Activated CD8-positive, alpha-beta memory T cell treated with anti-CD3 and anti-CD28 coated beads, Interleukin-2, amount 50 U/mL, for 1 hour (primary cell): ENCODE data around the gene ABO.
"Not testable (repeated sequence)": the region's sequence is repeated elsewhere in the genome, so short reads cannot be mapped to it uniquely, and the experiment has no call there.

Experiments used
- DNase-seq: peaks from one replicate; pipeline ENCODE4 v3.0.0-alpha.2; 2020; ENCODE audit errors: extremely low read depth

Gene ABO

DNA sequence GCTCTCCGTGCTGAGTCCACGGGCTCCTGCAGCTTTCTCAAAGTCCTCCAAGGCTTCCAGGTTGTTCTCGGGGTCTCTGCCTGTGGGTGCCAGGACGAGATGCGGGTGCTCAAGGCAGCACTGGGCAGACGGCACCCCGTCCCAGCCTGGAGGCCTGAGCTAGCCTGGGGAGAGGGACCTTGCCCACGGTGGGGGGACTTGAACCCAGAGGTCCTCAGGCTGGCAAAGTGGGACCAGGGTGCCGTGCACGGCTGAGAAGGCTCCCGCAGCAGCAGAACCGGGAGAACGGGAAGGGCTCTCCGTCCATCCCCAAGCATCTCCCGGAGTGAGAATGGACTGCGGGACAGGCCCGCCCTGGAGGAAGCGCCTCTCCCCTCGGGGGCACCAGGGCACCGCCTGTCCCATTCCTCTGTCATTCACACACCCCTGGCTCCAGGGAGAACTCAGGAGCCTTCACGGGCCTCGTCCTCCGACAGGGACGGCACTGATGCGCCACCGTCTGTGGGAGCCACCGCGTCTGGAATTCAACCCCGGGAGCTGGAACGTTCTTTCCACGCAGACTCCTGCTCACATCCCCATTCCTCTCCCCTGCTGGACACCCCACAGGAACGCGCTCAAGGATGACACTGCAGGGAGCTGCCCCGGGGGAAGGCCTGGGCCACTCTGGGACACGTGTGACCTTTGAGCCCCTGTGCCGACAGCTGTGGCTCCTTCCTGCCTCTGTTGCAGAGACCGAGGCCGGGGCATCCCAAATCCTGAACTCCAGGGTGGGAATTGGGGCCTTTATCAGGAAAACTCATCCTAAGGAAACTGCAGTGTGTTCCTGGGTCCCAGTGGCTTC lies 49.6 kb downstream of the ABO start:
- no peak for DNase-seq

DNA sequence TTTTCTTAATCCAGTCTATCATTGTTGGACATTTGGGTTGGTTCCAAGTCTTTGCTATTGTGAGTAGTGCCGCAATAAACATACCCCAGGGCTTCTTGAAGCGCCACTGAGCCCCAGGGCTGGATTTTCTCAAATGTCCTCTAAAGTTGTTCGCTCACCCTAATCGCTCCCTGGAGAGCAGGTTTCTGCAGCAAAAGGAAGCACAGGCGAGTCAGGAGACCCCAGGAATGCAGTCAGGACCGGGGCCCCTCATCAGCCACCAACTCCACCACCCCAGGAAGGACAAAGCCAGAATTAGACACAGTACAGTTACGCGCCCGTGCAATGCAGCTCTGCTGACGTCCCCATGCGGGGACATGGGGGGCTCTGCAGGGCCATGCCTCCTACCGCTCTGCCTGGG lies 50.2 kb downstream of the ABO start:
- no peak for DNase-seq

GRCh38 chr9:133223159-133223756 lies 51.7 kb downstream of the ABO start:
- not testable (repeated sequence) for DNase-seq

DNA sequence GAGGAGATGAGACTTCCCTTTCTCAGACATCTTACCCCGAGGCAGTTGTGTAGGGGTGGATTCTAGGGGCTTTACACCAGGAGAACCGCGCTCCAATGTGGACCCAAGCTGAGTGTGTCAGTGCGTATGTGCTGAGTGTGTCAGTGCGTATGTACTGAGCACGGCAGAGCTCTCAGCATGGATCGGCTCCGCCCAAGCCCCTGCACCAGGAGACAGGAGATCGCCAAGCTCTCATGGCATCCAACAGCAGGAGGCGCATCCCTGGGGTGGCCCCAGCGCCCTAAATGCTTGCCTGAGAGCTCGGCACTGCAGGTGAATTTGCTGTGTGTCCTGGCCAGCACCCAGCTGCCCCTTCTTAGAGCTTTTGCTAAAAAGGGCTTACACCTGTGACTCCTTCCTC lies 53.0 kb downstream of the ABO start:
- not testable (repeated sequence) for DNase-seq

DNA sequence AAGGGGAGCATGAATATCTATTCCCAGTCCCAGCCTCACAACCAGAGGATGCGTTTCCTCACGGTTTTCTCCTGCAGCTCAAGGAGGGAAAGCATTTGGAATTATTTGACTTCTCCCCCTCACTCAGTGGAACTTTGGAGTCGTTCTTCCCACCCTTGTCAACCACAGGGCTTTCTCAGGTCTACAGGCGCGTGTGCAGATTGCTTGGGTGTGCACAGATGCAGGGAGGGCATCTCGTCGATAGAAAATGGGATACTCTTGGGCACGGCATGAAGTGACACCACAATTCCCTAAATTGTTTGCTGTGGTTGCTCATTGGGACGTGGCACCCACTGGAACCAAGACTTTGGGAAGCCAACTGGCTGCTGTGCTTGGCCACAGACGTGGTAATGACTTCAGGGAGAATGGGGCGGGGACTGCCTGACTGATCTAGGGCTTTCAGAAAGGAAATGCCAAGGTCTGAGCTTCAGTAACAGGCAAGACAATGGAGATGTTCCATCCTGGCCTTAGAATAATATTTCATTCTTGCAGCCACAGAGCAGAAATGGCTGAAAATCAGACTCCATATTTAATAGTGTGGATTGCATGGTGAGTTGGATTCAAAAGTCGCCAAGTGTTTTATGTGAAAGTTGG lies 53.7 kb downstream of the ABO start:
- no peak for DNase-seq

DNA sequence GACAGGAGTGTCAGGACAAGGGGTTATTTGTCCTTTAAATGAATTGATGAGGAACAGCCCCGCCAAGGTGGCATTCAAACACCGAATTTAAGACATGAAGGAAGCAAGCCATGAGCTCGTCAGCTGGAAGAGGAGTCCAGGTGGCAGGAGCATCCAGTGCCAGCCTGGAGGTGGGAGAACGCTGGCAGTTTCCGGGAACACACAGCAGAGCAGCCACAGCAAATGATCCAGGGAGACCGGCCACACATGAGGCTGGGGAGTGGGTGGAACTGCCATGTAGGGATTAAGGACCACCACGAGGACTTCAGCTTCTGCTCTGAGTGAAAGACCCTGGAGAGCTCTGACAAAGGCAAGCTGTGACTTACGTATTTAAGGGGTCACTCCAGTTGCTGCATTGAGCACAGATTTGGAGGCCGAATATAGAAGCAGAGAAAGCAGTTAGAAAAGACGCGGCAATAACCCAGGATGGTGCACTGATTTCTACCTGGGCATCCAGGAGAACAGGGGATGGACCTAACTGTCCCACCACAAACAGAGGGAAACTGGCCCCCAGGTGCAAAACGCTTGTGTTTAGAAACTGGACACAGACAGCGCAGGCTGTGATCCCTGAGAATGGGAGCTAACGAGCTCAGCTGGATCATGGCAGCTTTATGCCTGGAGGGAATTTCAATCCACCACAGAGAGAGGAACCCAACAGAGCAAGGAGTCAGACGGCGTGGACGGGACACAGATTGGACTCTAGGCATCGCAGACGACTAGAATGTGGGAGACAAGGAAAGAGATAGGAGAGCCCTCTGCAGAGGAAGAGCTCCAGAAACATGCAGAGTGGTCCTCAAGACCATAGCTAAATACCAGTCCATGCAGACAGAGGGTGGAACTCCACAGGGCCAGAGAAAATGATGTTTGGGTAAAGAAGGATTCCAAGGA lies 56.7 kb downstream of the ABO start:
- DNase-seq, result not testable (repeated sequence)

GRCh38 chr9:133217333-133217988 lies 57.5 kb downstream of the ABO start:
- DNase-seq, result not testable (repeated sequence)

GRCh38 chr9:133214276-133214675 lies 60.7 kb downstream of the ABO start:
- not testable (repeated sequence) for DNase-seq

- DNase-seq, result no peak
These were observed 64.4 kb downstream of the ABO start for GRCh38 chr9:133210609-133211008.

DNA sequence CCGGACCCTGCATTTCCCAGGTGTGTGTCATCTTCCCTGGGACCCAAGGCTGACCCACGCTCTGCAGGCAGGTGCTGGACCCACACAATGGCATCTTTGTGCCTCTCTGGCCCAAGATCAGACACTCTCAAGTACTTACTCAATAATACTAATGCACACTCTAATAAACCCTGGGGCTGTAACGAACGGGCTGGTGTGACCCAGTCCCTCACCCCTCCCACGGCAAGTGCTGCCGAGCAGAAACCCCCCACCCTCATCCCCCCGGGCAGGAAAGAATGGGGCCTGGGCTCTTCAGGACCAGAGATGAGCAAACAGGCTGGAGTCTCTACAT lies 64.8 kb downstream of the ABO start:
- no peak for DNase-seq

- DNase-seq, result not testable (repeated sequence)
These were observed 65.4 kb downstream of the ABO start for GRCh38 chr9:133209327-133210201.

GRCh38 chr9:133208880-133209300 lies 66.1 kb downstream of the ABO start, which contains the start of gene OBP2B:
OBP2B (minus strand) TSS chr9:133209250; CDS start chr9:133209199, 51 bp downstream.
- DNase-seq, result not testable (repeated sequence)

- not testable (repeated sequence) for DNase-seq
These were observed 66.7 kb downstream of the ABO start for GRCh38 chr9:133208171-133208879.

GRCh38 chr9:133207540-133208170 lies 67.3 kb downstream of the ABO start:
- no peak for DNase-seq

DNA sequence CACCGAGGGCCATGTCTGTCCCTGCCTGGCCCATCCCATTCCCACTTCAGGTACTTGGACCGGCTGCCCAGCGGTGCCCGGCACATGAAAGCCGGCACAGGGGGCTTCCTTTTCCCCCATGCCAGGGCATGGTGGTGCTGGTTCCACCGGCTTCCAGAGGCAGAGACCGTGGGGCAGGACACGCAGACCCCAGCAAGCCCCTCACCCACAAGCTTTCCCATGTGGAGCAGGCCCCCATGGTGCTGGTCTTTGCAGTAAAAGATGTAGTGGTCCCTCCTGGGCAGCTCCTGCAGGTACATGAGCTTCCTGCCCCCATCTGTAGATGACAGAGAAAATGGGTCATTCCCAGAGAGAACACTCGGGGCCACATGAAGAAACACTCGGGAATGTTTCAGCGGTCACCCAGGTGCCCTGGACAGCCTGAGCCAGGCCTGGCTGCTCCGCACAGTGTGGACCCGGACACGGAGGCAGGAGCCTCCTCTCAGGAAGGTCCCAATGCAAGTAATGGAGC lies 67.9 kb downstream of the ABO start:
- no peak for DNase-seq

GRCh38 chr9:133205996-133206931 lies 68.7 kb downstream of the ABO start:
- no peak for DNase-seq

DNA sequence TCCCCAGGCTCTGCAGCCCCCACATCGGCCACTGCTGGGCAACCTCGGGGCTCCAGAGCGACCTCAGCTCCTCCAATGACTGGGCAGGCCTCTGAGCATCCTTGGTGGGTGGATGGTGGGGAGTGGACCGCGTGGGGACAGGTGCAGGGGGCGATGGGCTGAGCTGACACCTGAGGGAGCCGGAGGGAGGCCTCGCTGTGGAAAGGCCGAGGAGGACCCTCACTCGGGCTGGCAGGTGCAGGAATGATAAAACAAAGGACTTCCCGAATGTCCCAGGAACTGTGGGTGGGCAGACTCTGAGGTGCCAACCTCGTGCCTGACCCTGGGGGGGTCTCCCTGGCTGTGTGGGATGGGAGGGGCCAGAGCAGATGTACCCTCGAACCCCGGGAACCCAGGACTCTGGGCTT lies 69.5 kb downstream of the ABO start:
- DNase-seq, result not testable (repeated sequence)
